AG09309 (cell line): ENCODE results near the gene ABLIM1.

Source experiments
- DNase-seq: peaks from one replicate; pipeline ENCODE4 v3.0.0-alpha.2; 2010; ENCODE audit warnings: low read depth
- H3K4me3 ChIP-seq: 2 replicates; pipeline ENCODE4 v1.5.1; 2011; ENCODE audit warnings: mild to moderate bottlenecking, low read depth, low read length, moderate library complexity; ENCODE audit not compliant: control insufficient read depth
- TF ChIP-seq, protein P1 (sequence below): IDR thresholded peaks from 2 replicates; pipeline ENCODE4 v1.5.1; 2011; ENCODE audit warnings: mild to moderate bottlenecking, low read depth, low read length, inconsistent platforms; ENCODE audit not compliant: insufficient read depth, control insufficient read depth; ENCODE audit errors: missing control alignments

ABLIM1 gene

DNA sequence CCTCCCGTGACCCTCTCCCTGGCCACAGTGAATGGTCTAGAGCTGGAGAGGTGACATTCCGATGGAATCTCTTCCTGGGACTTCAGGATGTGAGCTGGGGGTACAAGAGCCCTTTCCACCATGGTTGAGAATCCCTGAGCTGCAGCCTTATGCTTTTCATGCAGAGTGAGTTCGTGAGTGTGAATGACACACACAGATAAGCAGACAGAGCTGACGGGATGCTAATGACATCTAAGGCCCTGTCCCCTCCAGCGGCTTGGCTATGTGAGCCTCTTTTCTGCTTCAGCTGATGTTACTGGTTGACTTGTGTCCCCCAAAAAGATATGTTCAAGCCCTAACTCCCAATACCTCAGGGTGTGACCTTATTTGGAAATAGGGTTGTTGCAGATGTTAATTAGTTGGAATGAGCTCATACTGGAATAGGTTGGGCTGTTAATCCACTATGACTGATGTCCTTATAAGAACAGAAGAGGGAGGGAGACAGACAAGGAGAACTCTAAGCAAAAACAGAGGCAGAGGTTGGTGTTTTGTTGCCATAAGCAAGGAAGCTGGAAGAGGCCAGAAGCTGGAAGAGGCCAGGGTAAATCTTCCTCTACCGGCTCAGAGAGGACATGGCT lies 142.7 kb downstream of the ABLIM1 start:
- no peak overlapping the region for H3K4me3 ChIP-seq
- TF ChIP-seq, protein P1, sequence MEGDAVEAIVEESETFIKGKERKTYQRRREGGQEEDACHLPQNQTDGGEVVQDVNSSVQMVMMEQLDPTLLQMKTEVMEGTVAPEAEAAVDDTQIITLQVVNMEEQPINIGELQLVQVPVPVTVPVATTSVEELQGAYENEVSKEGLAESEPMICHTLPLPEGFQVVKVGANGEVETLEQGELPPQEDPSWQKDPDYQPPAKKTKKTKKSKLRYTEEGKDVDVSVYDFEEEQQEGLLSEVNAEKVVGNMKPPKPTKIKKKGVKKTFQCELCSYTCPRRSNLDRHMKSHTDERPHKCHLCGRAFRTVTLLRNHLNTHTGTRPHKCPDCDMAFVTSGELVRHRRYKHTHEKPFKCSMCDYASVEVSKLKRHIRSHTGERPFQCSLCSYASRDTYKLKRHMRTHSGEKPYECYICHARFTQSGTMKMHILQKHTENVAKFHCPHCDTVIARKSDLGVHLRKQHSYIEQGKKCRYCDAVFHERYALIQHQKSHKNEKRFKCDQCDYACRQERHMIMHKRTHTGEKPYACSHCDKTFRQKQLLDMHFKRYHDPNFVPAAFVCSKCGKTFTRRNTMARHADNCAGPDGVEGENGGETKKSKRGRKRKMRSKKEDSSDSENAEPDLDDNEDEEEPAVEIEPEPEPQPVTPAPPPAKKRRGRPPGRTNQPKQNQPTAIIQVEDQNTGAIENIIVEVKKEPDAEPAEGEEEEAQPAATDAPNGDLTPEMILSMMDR, result no peak
- no peak for DNase-seq

- H3K4me3 ChIP-seq, result no peak overlapping the region
- no peak for DNase-seq
- TF ChIP-seq, protein P1, result no peak
Observed at GRCh38 chr10:114513381-114513792, 144.7 kb downstream of the ABLIM1 start.

GRCh38 chr10:114511881-114512280 lies 146.2 kb downstream of the ABLIM1 start:
- no peak for DNase-seq
- H3K4me3 ChIP-seq, result no peak overlapping the region
- TF ChIP-seq, protein P1, result no peak

DNA sequence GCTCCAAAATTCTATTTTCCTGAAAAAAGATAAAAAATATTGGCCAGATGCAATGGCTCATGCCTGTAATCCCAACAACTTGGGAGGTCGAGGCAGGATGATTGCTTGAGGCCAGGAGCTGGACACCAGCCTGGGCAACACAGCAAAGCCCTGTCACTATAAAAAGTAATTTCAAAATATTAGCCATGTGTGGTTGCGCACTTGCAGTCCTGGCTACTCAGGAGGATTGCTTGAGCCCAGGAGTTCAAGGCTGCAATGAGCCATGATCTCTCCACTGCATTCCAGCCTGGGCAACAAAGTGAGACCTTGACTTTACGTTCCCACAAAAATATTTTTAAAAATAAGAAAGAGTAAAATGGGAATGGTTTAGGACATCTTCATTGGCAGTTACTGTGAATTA lies 149.7 kb downstream of the ABLIM1 start:
- no peak overlapping the region for H3K4me3 ChIP-seq
- DNase-seq, result no peak
- TF ChIP-seq, protein P1, result no peak

DNA sequence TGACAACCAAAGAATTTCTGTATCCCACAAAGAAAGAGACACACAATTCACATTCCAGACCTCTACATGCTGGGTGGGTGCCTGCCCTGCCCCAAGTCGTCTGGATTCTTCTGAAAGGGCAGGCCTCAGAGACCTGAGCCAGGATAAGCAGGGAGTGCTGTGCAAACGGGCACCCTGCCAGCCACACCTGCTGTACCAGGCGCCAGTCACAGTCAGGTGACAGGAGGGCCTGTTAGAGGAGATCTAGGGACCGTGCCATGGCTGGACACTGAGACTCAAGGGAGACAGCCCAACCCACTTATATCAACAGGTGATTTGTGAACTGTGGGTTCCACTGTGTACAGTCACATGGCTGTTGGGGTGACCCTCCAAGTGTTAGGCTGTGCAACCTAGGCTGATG lies 150.6 kb downstream of the ABLIM1 start:
- TF ChIP-seq, protein P1, result no peak
- H3K4me3 ChIP-seq, result no peak overlapping the region
- no peak for DNase-seq

GRCh38 chr10:114506871-114507385 lies 151.1 kb downstream of the ABLIM1 start:
- TF ChIP-seq, protein P1, result no peak
- H3K4me3 ChIP-seq, result no peak overlapping the region
- no peak for DNase-seq
